ENCODE results near the gene LSM6. TPM values are rescaled to one million over a fixed set of nuclear protein-coding genes. Genes with fewer than 3 reads are reported as not detected.

LSM6 gene
- polyA plus RNA-seq, 1 of the 3 experiments (the other 2 are of a cell fraction) = 32.5 TPM

DNA sequence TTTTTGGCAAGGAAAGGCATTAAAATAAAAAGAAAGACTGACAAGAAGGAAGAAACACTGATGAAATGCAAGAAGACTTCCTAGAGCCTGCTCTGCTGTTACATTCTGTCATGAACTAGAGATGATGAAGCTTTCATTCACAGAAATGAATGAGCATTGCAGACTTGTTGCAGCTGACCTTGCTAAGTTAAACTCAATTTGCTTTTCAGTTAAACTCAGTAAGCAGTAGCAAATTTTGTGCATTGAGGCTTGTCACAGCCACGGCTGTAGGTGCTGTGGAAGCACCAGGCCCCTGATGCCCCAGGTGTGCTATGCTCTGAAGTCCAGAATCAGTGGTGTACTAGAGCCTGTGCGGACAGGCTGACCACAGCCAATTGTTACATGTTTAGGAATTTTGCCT is 39.6 kb upstream of the LSM6 start:
- 77% methylated on average over 2 of the region's 2 CpGs for WGBS (ENCODE audit: low lambda C conversion rate)

DNA sequence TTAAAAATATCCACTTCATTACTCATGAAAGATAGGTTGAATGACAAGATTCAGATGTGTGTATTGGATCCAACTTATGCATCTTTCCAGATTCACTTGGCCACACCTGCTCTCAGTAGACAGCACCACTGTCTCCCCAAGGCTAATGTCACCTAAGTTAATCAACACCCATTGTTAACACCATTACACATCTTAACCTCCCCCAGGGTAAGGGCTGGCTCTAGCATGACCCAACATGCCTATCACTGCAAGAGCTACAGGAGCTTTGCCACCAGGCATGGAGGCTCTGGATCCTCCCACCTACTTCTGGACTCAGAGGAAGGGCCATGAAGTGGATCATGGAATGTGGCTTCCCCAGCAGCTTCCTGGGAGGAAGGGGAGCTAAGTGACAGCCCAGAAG is 32.8 kb upstream of the LSM6 start:
- H3K27ac ChIP-seq (ENCODE audit: low read depth in 2 of 2, low read length in 1 of 2) = no peak overlapping the region
- H4K20me1 ChIP-seq (ENCODE audit: insufficient read depth) = no peaks in the 10 kb centered on the region
- no peaks in the 10 kb centered on the region for H3K4me1 ChIP-seq (ENCODE audit: control insufficient read depth in 1 of 2, insufficient read depth in 2 of 2, low read depth in 1 of 2, low read length in 1 of 2)
- TF ChIP-seq RCOR1 (IDR thresholded peaks at IDR 0.05; ENCODE audit: low read length) (no peak), GABPA (IDR thresholded peaks at IDR 0.05; ENCODE audit: low read depth) (no peak), TEAD4 (IDR thresholded peaks at IDR 0.05; ENCODE audit: borderline replicate concordance, insufficient read depth) (no peak), TCF12 (IDR thresholded peaks at IDR 0.05) (no peak), RAD21 (IDR thresholded peaks at IDR 0.05; ENCODE audit: low read length) (no peak), YY1 (IDR thresholded peaks at IDR 0.05; ENCODE audit: low read depth) (no peak), TAF1 (IDR thresholded peaks at IDR 0.05; ENCODE audit: borderline replicate concordance, low read depth, low read length) (no peak), SIN3A (IDR thresholded peaks at IDR 0.05; ENCODE audit: borderline replicate concordance, low read depth, low read length) (no peak)
- TF ChIP-seq, protein P1, sequence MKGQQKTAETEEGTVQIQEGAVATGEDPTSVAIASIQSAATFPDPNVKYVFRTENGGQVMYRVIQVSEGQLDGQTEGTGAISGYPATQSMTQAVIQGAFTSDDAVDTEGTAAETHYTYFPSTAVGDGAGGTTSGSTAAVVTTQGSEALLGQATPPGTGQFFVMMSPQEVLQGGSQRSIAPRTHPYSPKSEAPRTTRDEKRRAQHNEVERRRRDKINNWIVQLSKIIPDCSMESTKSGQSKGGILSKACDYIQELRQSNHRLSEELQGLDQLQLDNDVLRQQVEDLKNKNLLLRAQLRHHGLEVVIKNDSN (IDR thresholded peaks at IDR 0.05; ENCODE audit: borderline replicate concordance, low read depth) = no peak
- TF ChIP-seq, protein P2, sequence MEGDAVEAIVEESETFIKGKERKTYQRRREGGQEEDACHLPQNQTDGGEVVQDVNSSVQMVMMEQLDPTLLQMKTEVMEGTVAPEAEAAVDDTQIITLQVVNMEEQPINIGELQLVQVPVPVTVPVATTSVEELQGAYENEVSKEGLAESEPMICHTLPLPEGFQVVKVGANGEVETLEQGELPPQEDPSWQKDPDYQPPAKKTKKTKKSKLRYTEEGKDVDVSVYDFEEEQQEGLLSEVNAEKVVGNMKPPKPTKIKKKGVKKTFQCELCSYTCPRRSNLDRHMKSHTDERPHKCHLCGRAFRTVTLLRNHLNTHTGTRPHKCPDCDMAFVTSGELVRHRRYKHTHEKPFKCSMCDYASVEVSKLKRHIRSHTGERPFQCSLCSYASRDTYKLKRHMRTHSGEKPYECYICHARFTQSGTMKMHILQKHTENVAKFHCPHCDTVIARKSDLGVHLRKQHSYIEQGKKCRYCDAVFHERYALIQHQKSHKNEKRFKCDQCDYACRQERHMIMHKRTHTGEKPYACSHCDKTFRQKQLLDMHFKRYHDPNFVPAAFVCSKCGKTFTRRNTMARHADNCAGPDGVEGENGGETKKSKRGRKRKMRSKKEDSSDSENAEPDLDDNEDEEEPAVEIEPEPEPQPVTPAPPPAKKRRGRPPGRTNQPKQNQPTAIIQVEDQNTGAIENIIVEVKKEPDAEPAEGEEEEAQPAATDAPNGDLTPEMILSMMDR (IDR thresholded peaks at IDR 0.05) = no peak
- TF ChIP-seq, protein P3, sequence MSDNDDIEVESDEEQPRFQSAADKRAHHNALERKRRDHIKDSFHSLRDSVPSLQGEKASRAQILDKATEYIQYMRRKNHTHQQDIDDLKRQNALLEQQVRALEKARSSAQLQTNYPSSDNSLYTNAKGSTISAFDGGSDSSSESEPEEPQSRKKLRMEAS (IDR thresholded peaks at IDR 0.05; ENCODE audit: low read depth) = no peak
- no peaks in the 10 kb centered on the region for H3K36me3 ChIP-seq (replicated peaks in 1 of 2; ENCODE audit: control insufficient read depth in 1 of 2, insufficient read depth in 2 of 2, low read length in 1 of 2)
- H3F3A ChIP-seq (replicated peaks; ENCODE audit: insufficient read depth) = peaks cover 2% of the 10 kb centered on the region
- no peak overlapping the region for H3K9ac ChIP-seq
- no peak overlapping the region for H3K4me2 ChIP-seq
- no peak for DNase-seq
- H3K9me3 ChIP-seq = no peaks in the 10 kb centered on the region
- H3K27me3 ChIP-seq (ENCODE audit: insufficient read depth) = no peaks in the 10 kb centered on the region
- ChIA-PET CTCF (interaction anchor here (1.6 kb wide), 1 partner anchor 47 kb away, joined by 6 read pairs; no protein-coding TSS in a partner anchor), POLR2A (no interaction called here)
- H3K9me2 ChIP-seq = no peaks in the 10 kb centered on the region
- no peaks in the 10 kb centered on the region for H3K79me2 ChIP-seq (ENCODE audit: insufficient read depth)
- no peak overlapping the region for H3K4me3 ChIP-seq (ENCODE audit: low read depth in 2 of 2, low read length in 1 of 2)
- H2AFZ ChIP-seq (ENCODE audit: low read depth) = no peak overlapping the region

More for the DNA sequence above, 39.6 kb upstream of the LSM6 start:
- DNase-seq = no peak
- H3K27me3 ChIP-seq (ENCODE audit: insufficient read depth) = no peaks in the 10 kb centered on the region
- H3K4me1 ChIP-seq (ENCODE audit: control insufficient read depth in 1 of 2, insufficient read depth in 2 of 2, low read depth in 1 of 2, low read length in 1 of 2) = no peaks in the 10 kb centered on the region; a peak in 1 of 4 replicates
- peaks cover 2% of the 10 kb centered on the region for H3F3A ChIP-seq (replicated peaks; ENCODE audit: insufficient read depth)
- H3K9ac ChIP-seq = no peak overlapping the region
- H3K4me2 ChIP-seq = no peak overlapping the region
- H4K20me1 ChIP-seq (ENCODE audit: insufficient read depth) = no peaks in the 10 kb centered on the region
- ChIA-PET CTCF (interaction anchor here (1.5 kb wide), 1 partner anchor 10 kb away, joined by 4 read pairs; no protein-coding TSS in a partner anchor), POLR2A (no interaction called here)
- H3K4me3 ChIP-seq (ENCODE audit: low read depth in 2 of 2, low read length in 1 of 2) = no peak overlapping the region
- no peak overlapping the region for H3K27ac ChIP-seq (ENCODE audit: low read depth in 2 of 2, low read length in 1 of 2)
- TF ChIP-seq YY1 (IDR thresholded peaks at IDR 0.05; ENCODE audit: low read depth) (no peak), MXI1 (IDR thresholded peaks at IDR 0.05; ENCODE audit: low read depth, low read length) (no peak), RCOR1 (IDR thresholded peaks at IDR 0.05; ENCODE audit: low read length) (no peak), EZH2phosphoT487 (IDR thresholded peaks at IDR 0.05; ENCODE audit: borderline replicate concordance, low read depth) (no peak), CHD2 (IDR thresholded peaks at IDR 0.05; ENCODE audit: low read length, partially characterized antibody) (no peak)
- H3K36me3 ChIP-seq (replicated peaks in 1 of 2; ENCODE audit: control insufficient read depth in 1 of 2, insufficient read depth in 2 of 2, low read length in 1 of 2) = no peaks in the 10 kb centered on the region
- no peak overlapping the region for H2AFZ ChIP-seq (ENCODE audit: low read depth)
- no peaks in the 10 kb centered on the region for H3K79me2 ChIP-seq (ENCODE audit: insufficient read depth)
- no peaks in the 10 kb centered on the region for H3K9me3 ChIP-seq
- H3K9me2 ChIP-seq = no peaks in the 10 kb centered on the region

Measured in SK-N-SH (cell line).